ENCODE data around the gene TIAM1. TPM values are rescaled to one million over a fixed set of nuclear protein-coding genes. Genes with fewer than 3 reads are reported as not detected.
A peak's percentile ranks its signal among the peaks of the same experiment; 100 is the strongest.

Gene TIAM1
- total and polyA plus RNA-seq, 2 experiments from 2014 or later = 3.2 to 7.6 TPM

GRCh38 chr21:31119199-31119598 lies 224.9 kb downstream of the TIAM1 start:
- peaks cover 12% of the 10 kb centered on the region for H3K4me1 ChIP-seq (ENCODE audit: insufficient read depth)
- H3K9ac ChIP-seq = no peak overlapping the region
- TF ChIP-seq EZH2phosphoT487 (IDR thresholded peaks at IDR 0.05; ENCODE audit: insufficient read depth, low read depth) = no peak
- TF ChIP-seq EZH2 (IDR thresholded peaks at IDR 0.05; ENCODE audit: insufficient read depth, poor library complexity, severe bottlenecking) = no peak
- no peaks in the 10 kb centered on the region for H3K9me2 ChIP-seq (ENCODE audit: insufficient read depth)
- 89 to 93% methylated on average over 6 of the region's 6 CpGs for WGBS, 2 experiments (ENCODE audit: low coverage in 1 of 2, low lambda C conversion rate in 2 of 2, missing lambda C conversion rate in 2 of 2)
- H3F3A ChIP-seq (ENCODE audit: insufficient read depth) = peaks cover 13% of the 10 kb centered on the region; the same call in 1 of the 2 replicates
- no peaks in the 10 kb centered on the region for H3K79me2 ChIP-seq (ENCODE audit: insufficient read depth)
- no peak overlapping the region for H3K4me3 ChIP-seq
- no peaks in the 10 kb centered on the region for H3K27me3 ChIP-seq (replicated peaks; ENCODE audit: insufficient read depth)
- H4K20me1 ChIP-seq (ENCODE audit: insufficient read depth) = no peaks in the 10 kb centered on the region
- DNase-seq = no peak
- no peaks in the 10 kb centered on the region for H3K9me3 ChIP-seq (ENCODE audit: low read depth)
- no peak overlapping the region for H3K4me2 ChIP-seq (ENCODE audit: unreplicated experiment)
- H2AFZ ChIP-seq = no peak overlapping the region
- no peak overlapping the region for H3K27ac ChIP-seq
- H3K36me3 ChIP-seq (ENCODE audit: low read depth) = no peaks in the 10 kb centered on the region
- in situ Hi-C loops (cut with MboI) = loop anchor here (10.0 kb wide), 1 partner anchor 486 kb away; no protein-coding TSS in a partner anchor

GRCh38 chr21:31117128-31117916 lies 226.7 kb downstream of the TIAM1 start:
- Histone ChIP-seq H2AFZ (peak overlapping the region; percentile 58), H3K4me2 (ENCODE audit: unreplicated experiment) (peak overlapping the region; percentile 55), H3K36me3 (ENCODE audit: low read depth) (no peaks in the 10 kb centered on the region), H4K20me1 (ENCODE audit: insufficient read depth) (no peaks in the 10 kb centered on the region), H3K79me2 (ENCODE audit: insufficient read depth) (no peaks in the 10 kb centered on the region), H3K27me3 (replicated peaks; ENCODE audit: insufficient read depth) (no peaks in the 10 kb centered on the region), H3K9me3 (ENCODE audit: low read depth) (no peaks in the 10 kb centered on the region), H3F3A (ENCODE audit: insufficient read depth) (peaks cover 13% of the 10 kb centered on the region; the same call in 1 of the 2 replicates), H3K9ac (no peak overlapping the region), H3K4me1 (ENCODE audit: insufficient read depth) (peaks cover 12% of the 10 kb centered on the region), H3K27ac (peak overlapping the region; percentile 38; the same call in 1 of the 2 replicates), H3K9me2 (ENCODE audit: insufficient read depth) (no peaks in the 10 kb centered on the region), H3K4me3 (no peak overlapping the region)
- TF ChIP-seq EZH2 (IDR thresholded peaks at IDR 0.05; ENCODE audit: insufficient read depth, poor library complexity, severe bottlenecking) (no peak), EZH2phosphoT487 (IDR thresholded peaks at IDR 0.05; ENCODE audit: insufficient read depth, low read depth) (no peak)
- DNase-seq = peak; percentile 95
- in situ Hi-C loops (cut with MboI) = loop anchor here (10.0 kb wide), 1 partner anchor 487 kb away; no protein-coding TSS in a partner anchor
- 55 to 57% methylated on average over 9 of the region's 9 CpGs for WGBS, 2 experiments (ENCODE audit: low coverage in 1 of 2, low lambda C conversion rate in 2 of 2, missing lambda C conversion rate in 2 of 2)

GRCh38 chr21:31115249-31115648 lies 228.8 kb downstream of the TIAM1 start:
- Histone ChIP-seq H4K20me1 (ENCODE audit: insufficient read depth) (no peaks in the 10 kb centered on the region), H3K4me2 (ENCODE audit: unreplicated experiment) (no peak overlapping the region)
- WGBS, 2 experiments (ENCODE audit: low coverage in 1 of 2, low lambda C conversion rate in 2 of 2, missing lambda C conversion rate in 2 of 2) = 86% methylated on average over 9 of the region's 9 CpGs

GRCh38 chr21:31111093-31111492 lies 233.0 kb downstream of the TIAM1 start:
- 79 to 82% methylated on average over 6 of the region's 6 CpGs for WGBS, 2 experiments (ENCODE audit: low coverage in 1 of 2, low lambda C conversion rate in 2 of 2, missing lambda C conversion rate in 2 of 2)
- H3K4me3 ChIP-seq = no peak overlapping the region
- TF ChIP-seq EZH2 (IDR thresholded peaks at IDR 0.05; ENCODE audit: insufficient read depth, poor library complexity, severe bottlenecking) = no peak
- TF ChIP-seq EZH2phosphoT487 (IDR thresholded peaks at IDR 0.05; ENCODE audit: insufficient read depth, low read depth) = no peak
- no peak overlapping the region for H3K9ac ChIP-seq
- no peaks in the 10 kb centered on the region for H3K9me2 ChIP-seq (ENCODE audit: insufficient read depth)
- H3F3A ChIP-seq (ENCODE audit: insufficient read depth) = peaks cover 2% of the 10 kb centered on the region; the same call in 1 of the 2 replicates
- no peaks in the 10 kb centered on the region for H4K20me1 ChIP-seq (ENCODE audit: insufficient read depth)
- no peak for DNase-seq
- H3K79me2 ChIP-seq (ENCODE audit: insufficient read depth) = no peaks in the 10 kb centered on the region
- no peaks in the 10 kb centered on the region; the same call in 1 of the 2 replicates for H3K4me1 ChIP-seq (ENCODE audit: insufficient read depth)
- no peak overlapping the region for H3K27ac ChIP-seq
- in situ Hi-C loops (cut with MboI) = loop anchor here (10.0 kb wide), 1 partner anchor 494 kb away; no protein-coding TSS in a partner anchor
- no peaks in the 10 kb centered on the region for H3K27me3 ChIP-seq (replicated peaks; ENCODE audit: insufficient read depth)
- H2AFZ ChIP-seq = no peak overlapping the region
- no peak overlapping the region for H3K4me2 ChIP-seq (ENCODE audit: unreplicated experiment)
- no peaks in the 10 kb centered on the region for H3K36me3 ChIP-seq (ENCODE audit: low read depth)
- H3K9me3 ChIP-seq (ENCODE audit: low read depth) = no peaks in the 10 kb centered on the region

More at GRCh38 chr21:31115249-31115648, 228.8 kb downstream of the TIAM1 start:
- in situ Hi-C loops (cut with MboI) = loop anchor here (10.0 kb wide), 1 partner anchor 490 kb away; no protein-coding TSS in a partner anchor
- DNase-seq = no peak
- Histone ChIP-seq H3K36me3 (ENCODE audit: low read depth) (no peaks in the 10 kb centered on the region), H3F3A (ENCODE audit: insufficient read depth) (peaks cover 13% of the 10 kb centered on the region; the same call in 1 of the 2 replicates), H3K27ac (no peak overlapping the region), H2AFZ (no peak overlapping the region), H3K9me2 (ENCODE audit: insufficient read depth) (no peaks in the 10 kb centered on the region), H3K4me3 (no peak overlapping the region), H3K9ac (no peak overlapping the region), H3K9me3 (ENCODE audit: low read depth) (no peaks in the 10 kb centered on the region), H3K4me1 (ENCODE audit: insufficient read depth) (peaks cover 12% of the 10 kb centered on the region), H3K79me2 (ENCODE audit: insufficient read depth) (no peaks in the 10 kb centered on the region), H3K27me3 (replicated peaks; ENCODE audit: insufficient read depth) (no peaks in the 10 kb centered on the region)
- TF ChIP-seq EZH2 (IDR thresholded peaks at IDR 0.05; ENCODE audit: insufficient read depth, poor library complexity, severe bottlenecking) = no peak
- no peak for TF ChIP-seq EZH2phosphoT487 (IDR thresholded peaks at IDR 0.05; ENCODE audit: insufficient read depth, low read depth)

Measured in GM23248 (cell line).